HFF-Myc (cell line): Measurements from ENCODE around the gene DAAM1.

Experiments
- DNase-seq: peaks from one replicate; pipeline ENCODE4 v3.0.0-alpha.2; 2011; ENCODE audit warnings: low read depth; ENCODE audit errors: extremely low read depth
- H3K4me3 ChIP-seq: replicated peaks from 2 replicates; pipeline ENCODE4 v1.5.1; 2011; ENCODE audit warnings: low read depth, mild to moderate bottlenecking, control low read depth, low read length
- CTCF ChIP-seq: IDR thresholded peaks from 2 replicates; pipeline ENCODE4 v1.5.1; 2012; ENCODE audit warnings: mild to moderate bottlenecking, low read depth, low read length, control low read depth; ENCODE audit errors: missing control alignments

The DAAM1 gene

DNA sequence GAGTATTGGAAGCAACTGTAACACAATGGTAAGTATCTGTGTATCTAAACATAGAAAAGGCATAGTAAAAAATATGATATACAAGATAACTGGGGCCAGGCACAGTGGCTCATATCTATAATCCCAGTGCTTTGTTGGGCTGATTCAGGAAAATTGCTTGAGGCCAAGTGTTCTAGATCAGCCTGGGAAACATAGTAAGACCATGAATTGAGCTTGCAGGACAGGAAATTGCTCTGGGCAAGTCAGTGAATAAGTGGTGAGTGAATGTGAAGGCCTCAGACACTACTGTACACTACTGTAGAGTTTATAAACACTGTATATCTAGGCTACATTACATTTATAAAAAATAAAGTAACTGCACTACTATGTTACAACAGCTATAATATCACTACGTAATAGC lies 201.5 kb downstream of the DAAM1 start:
- no peak overlapping the region for H3K4me3 ChIP-seq
- TF ChIP-seq CTCF, result no peak
- DNase-seq, result no peak

DNA sequence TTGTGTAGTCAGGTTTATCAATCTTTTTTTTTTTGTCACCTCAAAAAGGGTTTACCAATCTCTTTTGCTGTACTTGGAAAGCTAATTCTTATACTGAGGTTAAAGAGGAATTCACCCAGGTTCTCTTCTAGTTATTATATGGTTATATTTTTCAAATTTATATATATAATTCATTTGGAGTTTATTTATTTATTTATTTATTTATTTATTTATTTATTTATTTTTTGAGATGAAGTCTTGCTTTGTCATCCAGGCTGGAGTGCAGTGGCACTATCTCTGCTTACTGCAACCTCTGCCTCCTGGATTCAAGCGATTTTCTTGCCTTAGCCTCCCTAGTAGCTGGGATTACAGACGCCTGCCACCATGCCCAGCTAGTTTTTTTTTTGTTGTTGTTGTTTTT lies 202.9 kb downstream of the DAAM1 start:
- H3K4me3 ChIP-seq, result no peak overlapping the region
- no peak for TF ChIP-seq CTCF
- DNase-seq, result no peak

DNA sequence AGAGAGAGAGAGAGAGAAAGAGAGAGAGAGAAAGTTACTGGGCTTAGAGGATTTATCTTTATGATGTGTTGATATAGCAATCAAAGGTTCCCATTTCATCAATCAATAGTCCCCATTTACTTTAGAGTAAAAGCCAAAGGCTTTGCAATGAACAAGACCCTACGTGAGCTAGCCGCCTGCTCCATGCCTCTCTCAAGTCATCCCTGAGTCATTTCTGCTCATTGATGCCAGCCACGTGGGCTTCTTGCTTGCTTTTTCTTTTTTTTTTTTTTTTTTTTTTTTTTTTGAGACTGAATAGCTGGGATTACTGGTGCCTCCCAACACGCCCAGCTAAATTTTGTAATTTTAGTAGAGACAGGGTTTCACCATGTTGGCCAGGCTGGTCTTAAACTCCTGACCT lies 205.8 kb downstream of the DAAM1 start:
- H3K4me3 ChIP-seq, result no peak overlapping the region

DNA sequence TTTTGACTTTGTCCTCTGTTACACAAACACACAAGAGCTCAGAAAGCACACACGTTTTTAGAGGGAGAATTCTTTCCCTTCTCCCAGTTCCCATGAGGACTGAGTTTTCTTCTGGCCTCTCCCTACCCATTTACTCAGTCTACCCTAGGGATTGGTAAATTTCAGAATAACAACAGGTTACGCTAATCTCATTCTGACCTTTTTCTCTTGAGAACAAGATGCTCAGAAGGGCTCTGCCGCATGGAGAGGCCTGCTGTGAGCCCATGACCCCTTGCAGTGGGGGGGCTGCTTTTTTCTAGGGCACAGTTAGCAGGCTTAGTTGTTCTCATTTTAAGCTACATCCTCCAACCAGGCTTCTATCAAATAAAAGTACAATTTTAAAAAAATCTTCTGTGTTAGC lies 207.2 kb downstream of the DAAM1 start:
- no peak for DNase-seq
- H3K4me3 ChIP-seq, result no peak overlapping the region
- no peak for TF ChIP-seq CTCF

More for the DNA sequence above, 205.8 kb downstream of the DAAM1 start:
- no peak for DNase-seq
- no peak for TF ChIP-seq CTCF

DNA sequence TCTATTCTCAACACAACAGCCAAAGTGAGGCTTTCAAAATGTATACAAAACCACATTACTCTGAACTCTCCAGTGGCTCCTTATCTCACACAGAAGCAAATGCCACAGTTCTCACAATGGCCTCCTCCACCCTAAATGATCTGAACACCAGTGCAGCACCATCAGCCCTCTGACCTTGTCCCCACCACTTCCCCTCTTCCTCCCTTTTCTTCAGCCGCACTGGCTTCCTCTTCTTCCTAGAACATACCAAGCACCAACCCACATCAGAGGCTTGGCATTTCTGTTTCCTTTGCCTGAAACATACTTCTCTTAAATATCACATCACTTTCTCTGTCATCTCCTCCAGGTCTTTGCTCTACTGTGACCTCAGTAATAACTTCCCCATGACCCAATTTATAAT lies 210.4 kb downstream of the DAAM1 start:
- TF ChIP-seq CTCF, result no peak
- DNase-seq, result no peak
- H3K4me3 ChIP-seq, result no peak overlapping the region

GRCh38 chr14:59406454-59407245 lies 218.2 kb downstream of the DAAM1 start:
- no peak overlapping the region for H3K4me3 ChIP-seq
- TF ChIP-seq CTCF, result no peak
- DNase-seq, result no peak

- no peak overlapping the region for H3K4me3 ChIP-seq
- no peak for TF ChIP-seq CTCF
- no peak for DNase-seq
Measured at GRCh38 chr14:59407246-59408010, 219.0 kb downstream of the DAAM1 start.
